GM18517 (cell line): ENCODE data around the gene DOC2A.
A peak's percentile ranks its signal among the peaks of the same experiment; 100 is the strongest.

ENCODE experiments used
- ATAC-seq: cut with Tn5 transposase; IDR thresholded peaks from one replicate; pipeline ENCODE4 v1.9.1; 2021; ENCODE audit warnings: mild to moderate bottlenecking, moderate library complexity; ENCODE audit not compliant: unreplicated experiment

The DOC2A gene

DNA sequence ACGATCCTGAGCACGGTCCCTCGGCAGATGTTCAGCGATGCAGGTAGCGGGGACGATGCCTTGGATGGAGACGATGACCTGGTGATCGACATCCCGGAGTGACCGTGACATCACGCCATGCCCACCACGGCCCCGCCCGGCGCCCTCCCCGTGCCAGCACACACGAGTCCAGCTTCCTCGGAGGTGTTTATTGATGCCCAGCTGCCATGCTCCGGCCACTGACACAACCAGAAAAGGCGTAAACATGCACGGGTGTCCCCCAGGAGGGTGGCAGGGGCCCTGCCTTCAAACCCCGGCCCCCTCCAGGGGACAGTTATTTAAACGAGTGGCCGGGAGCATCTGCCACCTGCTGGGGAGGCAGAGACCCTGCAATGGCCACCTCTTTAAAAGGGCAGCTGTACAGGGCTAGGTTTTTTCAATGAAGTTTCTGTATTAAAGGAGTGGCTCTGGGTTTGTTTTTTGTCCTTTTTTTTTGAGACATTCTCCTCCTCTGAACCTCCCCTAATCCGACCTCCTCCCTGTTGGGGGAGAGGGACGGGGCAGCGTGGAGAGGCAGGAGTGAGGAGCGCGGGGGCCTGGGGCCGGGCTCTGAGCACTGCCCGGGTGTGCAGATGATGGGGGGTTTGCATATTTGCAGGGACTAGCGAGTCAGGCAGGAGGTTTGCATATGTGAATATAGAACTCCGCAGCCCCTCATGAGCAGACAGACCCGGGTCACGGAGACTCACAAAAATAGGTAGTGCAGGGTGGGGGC, 5.3 kb downstream of the DOC2A start:
- ATAC-seq: no peak

GRCh38 chr16:30004811-30005242, 6.0 kb downstream of the DOC2A start:
- ATAC-seq: no peak

GRCh38 chr16:30004424-30004776, 6.4 kb downstream of the DOC2A start:
- no peak for ATAC-seq

DNA sequence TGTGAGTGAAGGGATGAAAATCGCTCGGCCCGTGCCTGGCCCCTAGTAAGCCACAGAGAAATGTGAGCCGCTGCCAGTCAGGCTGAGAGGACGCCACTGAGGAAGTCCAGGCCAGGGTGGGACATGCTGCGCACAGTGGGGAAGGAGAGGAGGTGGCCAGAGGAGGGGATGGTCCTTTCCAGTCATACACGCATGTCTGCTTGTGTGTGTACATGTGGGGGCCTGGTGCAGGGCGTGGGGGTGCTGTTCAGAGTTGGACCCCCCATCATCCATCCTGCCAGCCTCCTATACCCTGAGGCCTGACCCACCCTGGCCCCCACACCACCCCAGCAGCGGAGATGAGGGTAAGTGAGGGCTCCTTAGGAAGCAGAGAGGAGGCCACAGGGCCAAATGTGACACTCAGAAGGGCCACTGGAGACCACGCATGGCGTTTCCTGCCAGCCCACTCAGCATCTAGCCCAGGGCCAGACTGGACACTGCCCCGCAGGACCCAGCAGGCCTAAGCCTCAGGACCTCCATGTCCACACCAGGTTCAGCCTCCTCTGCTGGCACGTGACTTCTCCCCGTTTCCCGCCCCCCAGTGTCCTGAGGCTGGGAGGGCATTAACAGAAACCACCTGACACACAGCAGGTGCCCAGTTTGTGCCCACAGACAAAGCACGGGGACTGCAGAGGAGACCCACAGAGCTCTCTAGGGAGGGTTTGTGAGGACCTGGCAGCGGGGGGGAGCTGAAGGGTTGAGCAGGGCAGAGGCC, 7.0 kb downstream of the DOC2A start:
- no peak for ATAC-seq

- ATAC-seq: no peak
Observed at GRCh38 chr16:30002614-30003346, 8.0 kb downstream of the DOC2A start.

- ATAC-seq: no peak
Observed at GRCh38 chr16:30000735-30001631, 9.8 kb downstream of the DOC2A start.

DNA sequence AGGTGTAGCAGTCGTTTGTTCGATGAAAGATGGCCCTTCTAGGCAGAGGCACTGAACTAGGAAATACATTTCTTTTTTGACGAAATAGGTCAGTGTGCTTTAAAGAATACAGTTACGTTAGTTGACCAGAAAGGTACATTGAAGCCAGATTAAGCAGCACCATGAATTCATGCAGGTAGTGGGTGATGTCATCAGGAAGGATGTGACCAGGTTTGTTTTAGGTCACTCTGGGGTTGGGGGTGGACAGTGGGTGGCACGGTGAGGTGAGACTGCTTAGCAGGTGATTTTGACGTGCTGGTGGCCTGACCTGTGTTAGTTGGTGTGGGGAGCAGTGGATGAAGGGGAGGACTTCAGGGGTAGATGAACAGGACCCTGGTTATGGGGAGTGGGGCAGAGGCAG, 11.2 kb downstream of the DOC2A start:
- ATAC-seq: no peak

GRCh38 chr16:29996766-29997250, 14.0 kb downstream of the DOC2A start:
- ATAC-seq: no peak

GRCh38 chr16:29995911-29996765, 14.7 kb downstream of the DOC2A start, which contains the start of gene INO80E:
Gene INO80E (plus strand): TSS chr16:29996241. CDS start chr16:29996311, 70 bp downstream.
- ATAC-seq: peak; percentile 82

DNA sequence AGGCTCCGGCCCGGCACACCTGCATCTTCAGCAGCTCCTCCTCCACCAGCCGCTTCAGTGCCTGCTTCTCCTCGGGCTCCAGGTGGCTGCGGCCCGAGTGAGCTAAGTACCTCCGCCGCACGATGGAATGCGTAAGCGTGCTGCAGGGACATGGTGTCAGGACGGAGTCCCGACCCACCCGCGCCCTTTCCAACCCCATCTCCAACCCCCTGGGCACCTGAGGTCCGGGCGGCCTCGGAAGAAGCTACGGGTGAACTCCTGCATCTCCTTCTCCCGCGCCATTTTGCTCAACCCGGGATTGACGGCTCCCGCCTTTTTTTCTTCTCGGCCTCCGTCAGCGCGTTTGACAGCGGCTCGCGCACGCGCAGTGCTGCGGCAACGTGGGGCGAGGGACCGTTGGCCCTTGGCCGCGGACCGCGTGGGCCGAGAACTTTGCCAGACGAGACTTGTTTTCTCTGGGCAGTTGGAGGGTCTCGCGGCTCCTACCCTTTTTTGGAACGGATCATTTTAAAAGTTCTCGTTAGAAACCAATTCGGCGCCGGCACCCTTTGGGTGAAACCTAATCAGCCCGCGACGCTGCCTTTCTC, 15.4 kb downstream of the DOC2A start, which contains the start of gene HIRIP3:
HIRIP3 (minus strand) TSS at position 294 of the 587 bp plus-strand sequence; CDS start at position 282, 12 bp downstream.
- ATAC-seq: peak; percentile 40

DNA sequence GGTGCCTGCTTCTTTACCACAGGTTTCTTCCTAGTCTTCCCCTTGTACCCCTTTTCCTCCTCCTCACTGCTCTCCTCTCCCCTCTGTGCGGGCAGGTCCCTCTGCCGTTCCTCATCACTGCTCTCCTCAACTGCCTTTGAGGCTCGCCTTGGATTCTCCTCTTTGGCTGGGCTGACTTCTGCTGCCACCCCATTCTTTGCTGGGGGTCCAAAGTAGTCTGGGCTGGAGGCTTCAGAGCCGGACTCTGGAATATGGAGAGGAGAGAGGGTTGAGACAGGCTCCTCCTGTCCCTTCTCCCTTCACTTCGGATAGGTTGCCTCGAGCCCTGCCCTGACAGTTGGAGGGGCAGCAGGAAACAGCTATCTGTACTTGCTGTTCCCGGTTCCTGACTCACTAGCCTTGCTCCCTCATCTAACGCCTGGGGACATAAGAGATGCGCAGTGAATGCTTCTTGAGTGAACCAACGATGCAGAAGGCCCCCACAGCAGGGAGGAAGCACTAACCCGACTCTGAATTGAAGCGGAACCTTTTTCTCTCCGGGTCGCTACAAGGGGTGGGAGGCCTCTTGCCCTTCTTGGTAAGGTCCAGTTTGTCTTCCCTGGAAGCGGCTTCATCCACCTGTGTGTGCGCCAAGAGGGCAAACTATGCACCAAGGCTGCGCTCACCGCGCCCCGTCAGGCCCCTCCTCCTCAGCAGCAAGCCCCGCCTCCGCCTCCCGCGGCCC, 16.1 kb downstream of the DOC2A start:
- peak; percentile 20 for ATAC-seq

DNA sequence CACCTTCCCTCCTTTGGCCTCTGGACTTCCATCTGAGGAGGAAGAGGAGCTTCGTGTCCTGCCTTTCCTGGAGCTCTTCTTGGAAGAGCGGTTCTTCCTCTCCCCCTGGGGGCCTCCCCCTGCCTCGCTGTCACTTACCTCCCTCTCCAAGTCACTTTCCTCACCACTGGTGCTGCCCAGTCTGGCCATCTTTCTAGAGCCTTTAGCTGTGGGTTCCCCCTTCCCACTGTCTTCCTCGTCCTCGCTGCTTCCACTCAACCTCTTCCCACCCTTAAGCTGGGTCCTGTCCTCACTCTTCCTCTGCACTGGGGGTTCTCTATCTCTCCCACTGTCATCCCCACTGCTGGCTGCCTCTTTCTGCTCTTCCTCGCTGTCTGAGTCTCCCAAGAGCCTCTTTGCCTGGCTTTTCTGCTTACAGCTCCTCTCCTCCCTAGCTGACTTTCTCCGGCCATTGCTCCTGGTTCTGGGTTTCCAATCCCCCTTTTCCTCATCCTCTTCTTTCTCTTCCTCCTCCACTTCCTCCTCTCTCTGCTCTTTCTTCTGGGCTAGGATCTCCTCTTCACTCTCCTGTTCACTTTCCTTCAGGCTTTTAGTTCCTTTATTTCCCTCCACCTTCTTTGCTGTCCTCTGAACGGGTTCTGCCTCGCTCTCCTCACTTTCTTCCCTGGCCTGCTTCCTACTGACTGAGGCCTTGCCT, 16.8 kb downstream of the DOC2A start:
- ATAC-seq: no peak

DNA sequence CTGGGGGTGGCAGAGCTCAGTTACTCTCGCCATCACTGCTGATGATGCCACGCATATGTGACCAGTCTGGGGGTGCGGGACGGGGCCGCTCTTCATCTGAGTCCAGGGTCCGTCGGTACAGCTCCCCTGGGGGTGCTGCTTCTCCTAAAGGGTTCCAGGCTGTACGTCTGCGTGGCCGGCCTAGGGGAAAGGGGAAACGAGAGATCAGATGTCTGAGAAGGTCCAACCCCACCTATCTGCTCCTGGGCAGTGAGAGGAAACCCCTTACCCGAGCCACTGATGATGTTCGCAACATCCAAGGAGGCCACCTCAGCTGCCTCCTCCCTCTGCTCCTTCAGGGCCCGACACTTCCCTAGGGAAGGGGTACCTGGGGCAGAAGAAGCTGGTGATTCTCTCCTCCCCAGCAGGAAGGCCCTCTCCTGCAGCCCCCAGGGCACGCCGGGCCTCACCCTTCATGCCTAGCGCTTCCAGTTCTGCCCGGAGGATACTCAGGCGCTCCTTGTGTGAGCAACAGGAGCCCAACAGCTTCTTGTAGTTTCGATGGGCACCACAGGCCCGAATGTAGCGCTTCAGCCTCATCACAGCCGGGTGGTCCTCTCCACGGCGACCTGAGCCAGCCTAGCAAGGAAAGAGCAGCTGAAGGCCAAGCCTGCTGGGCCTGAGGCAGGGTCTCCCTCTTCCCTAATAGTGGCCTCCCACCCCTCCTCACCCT, 17.5 kb downstream of the DOC2A start:
- ATAC-seq: no peak

GRCh38 chr16:29992344-29992967, 18.4 kb downstream of the DOC2A start:
- ATAC-seq: no peak

DNA sequence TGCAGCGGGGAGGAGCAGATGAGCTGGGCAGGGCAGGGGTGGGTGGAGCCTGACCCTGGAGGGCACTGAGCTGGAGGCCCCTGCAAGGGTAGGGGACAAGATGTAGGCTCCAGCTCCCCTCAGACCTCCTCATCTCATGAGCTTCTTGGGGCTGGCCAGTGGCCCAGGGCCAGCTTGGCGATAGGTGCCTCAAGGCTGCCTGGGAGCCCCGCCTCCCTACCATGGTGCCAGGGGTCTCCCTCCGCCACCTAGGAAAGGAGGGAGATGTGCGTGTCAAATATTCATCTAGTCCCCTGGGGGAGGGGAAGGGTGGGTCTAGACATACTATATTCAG, 19.3 kb downstream of the DOC2A start:
- no peak for ATAC-seq

GRCh38 chr16:29990883-29991570, 19.8 kb downstream of the DOC2A start:
- ATAC-seq: no peak
